Measurements from ENCODE around the gene TP63.
"Not testable (repeated sequence)": the region's sequence is repeated elsewhere in the genome, so short reads cannot be mapped to it uniquely, and the experiment has no call there.

The TP63 gene

GRCh38 chr3:189734061-189734460, 102.9 kb downstream of the TP63 start:
- no peak for DNase-seq

GRCh38 chr3:189735913-189736312, 104.7 kb downstream of the TP63 start:
- DNase-seq: no peak

- no peak for DNase-seq
These were observed 105.9 kb downstream of the TP63 start for GRCh38 chr3:189737071-189737470.

- DNase-seq: no peak
These were observed 106.4 kb downstream of the TP63 start for GRCh38 chr3:189737619-189738018.

GRCh38 chr3:189739378-189739777, 108.2 kb downstream of the TP63 start:
- no peak for DNase-seq

GRCh38 chr3:189740156-189740555, 109.0 kb downstream of the TP63 start:
- DNase-seq: no peak

- DNase-seq: no peak
These were observed 113.0 kb downstream of the TP63 start for GRCh38 chr3:189744235-189744634.

GRCh38 chr3:189745622-189746021, 114.4 kb downstream of the TP63 start:
- DNase-seq: no peak

GRCh38 chr3:189748046-189748445, 116.9 kb downstream of the TP63 start:
- no peak for DNase-seq

- DNase-seq: not testable (repeated sequence)
These were observed 119.8 kb downstream of the TP63 start for GRCh38 chr3:189750972-189751371.

- no peak for DNase-seq
These were observed 123.2 kb downstream of the TP63 start for GRCh38 chr3:189754356-189754755.

- no peak for DNase-seq
These were observed 125.4 kb downstream of the TP63 start for GRCh38 chr3:189756582-189757078.

GRCh38 chr3:189758186-189758585, 127.0 kb downstream of the TP63 start:
- no peak for DNase-seq

- no peak for DNase-seq
These were observed 135.2 kb downstream of the TP63 start for GRCh38 chr3:189766416-189766815.

- no peak for DNase-seq
These were observed 140.8 kb downstream of the TP63 start for GRCh38 chr3:189771842-189772450.

- no peak for DNase-seq
These were observed 141.4 kb downstream of the TP63 start for GRCh38 chr3:189772584-189772983.

- no peak for DNase-seq
These were observed 141.9 kb downstream of the TP63 start for GRCh38 chr3:189773056-189773455.

- DNase-seq: no peak
These were observed 145.1 kb downstream of the TP63 start for GRCh38 chr3:189776149-189776824.

GRCh38 chr3:189778340-189778950, 147.3 kb downstream of the TP63 start:
- DNase-seq: no peak

- DNase-seq: no peak
These were observed 148.0 kb downstream of the TP63 start for GRCh38 chr3:189779166-189779565.

- DNase-seq: no peak
These were observed 149.5 kb downstream of the TP63 start for GRCh38 chr3:189780546-189781270.

- DNase-seq: no peak
These were observed 150.2 kb downstream of the TP63 start for GRCh38 chr3:189781415-189781814.

- DNase-seq: no peak
These were observed 155.4 kb downstream of the TP63 start for GRCh38 chr3:189786479-189787064.

Measured in inflammatory macrophage treated with lipopolysaccharide for 4 hours (primary cell).